Medulla oblongata (tissue), 1 donor: Measurements from ENCODE around the gene HAAO.
A peak's percentile ranks its signal among the peaks of the same experiment; 100 is the strongest.

Experiments
- DNase-seq: peaks from one replicate; pipeline ENCODE4 v3.0.0-alpha.2; 2015; ENCODE audit errors: extremely low spot score

Gene HAAO

DNA sequence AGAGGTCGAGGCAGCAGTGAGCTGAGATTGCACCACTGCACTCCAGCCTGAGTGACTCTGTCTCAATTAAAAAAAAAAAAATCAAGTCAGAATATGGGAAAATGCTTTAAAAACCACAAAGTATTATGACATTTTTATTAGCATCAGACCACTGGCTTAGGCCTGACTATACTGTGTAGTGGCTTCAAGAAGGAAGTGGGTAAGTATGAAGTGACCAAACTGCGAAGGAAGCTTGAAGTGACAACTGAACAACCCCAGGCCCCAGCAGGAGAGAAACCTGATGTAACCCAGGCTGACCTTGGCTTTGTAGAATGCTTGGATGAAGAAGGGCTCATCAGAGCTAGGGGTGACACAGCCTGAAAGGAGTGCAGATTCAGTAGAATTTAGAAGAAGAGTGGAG, 21.4 kb upstream of the HAAO start:
- DNase-seq, result no peak

DNA sequence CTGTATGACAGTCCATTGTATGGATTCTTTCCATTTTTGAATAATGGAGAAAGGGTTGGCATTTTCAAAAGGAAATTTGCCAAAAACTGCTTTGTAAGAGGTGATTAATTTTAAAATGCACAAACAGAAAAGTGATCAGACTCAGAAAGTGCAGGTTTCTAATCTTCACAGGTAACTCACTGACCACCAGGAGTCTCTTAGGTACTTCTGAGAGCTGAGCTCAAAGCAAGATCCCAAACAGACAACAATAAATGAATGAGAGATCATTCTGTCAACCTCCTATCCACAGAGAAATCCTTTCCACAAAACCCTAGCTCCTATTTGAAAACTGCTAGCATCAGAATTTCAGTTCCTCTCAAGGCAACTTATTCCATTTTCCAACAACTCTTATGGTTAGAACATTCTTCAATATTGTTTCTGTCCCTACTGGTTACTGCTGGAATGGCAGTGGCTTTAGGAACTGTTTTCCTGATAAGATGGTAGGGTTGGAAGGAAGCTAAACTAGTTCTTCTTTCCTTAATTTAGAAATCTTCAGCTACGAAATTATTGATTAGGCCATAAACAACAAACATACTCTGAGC, 20.6 kb upstream of the HAAO start:
- no peak for DNase-seq

DNA sequence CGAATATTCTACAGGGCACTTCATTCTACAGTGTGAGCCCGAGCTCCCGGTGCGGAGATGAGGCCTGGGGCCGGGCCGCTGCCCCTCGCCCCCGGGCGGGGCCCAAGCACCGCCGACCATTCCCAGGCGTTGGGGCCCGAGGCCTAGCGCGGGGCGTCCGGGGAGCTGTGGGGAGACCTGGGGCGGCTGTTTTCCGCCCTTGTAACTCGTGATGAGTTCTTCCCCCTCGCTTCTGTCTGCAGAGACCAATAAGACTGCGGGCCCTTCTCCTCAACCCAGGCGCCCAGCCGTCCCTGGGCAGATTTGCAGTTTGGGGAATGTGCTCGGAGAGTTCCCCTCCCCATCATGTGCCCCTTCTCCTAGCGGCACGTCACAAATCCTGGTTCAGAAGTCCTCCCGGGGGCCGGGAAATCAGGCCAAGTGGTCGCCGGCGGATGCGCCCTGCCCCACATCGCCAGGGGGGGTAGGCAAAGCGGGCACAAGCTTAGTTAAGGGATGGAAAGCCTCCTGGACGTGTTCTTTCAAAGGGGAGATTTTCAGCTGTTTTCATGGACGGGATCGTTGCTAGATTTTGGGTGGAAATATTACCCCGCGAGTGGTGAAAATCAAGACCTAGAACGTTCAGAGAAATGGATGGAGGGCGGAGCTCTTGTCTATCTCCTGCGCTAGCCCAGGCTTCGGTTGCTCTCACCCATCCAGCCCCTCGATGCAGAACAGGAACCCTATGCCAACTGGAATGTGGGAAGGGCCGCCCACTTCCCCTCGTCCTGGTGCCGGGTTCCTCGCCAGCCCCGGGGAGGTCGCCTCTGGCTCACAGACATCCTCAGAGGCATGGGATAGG, 18.8 kb upstream of the HAAO start:
- DNase-seq, result peak; percentile 78

DNA sequence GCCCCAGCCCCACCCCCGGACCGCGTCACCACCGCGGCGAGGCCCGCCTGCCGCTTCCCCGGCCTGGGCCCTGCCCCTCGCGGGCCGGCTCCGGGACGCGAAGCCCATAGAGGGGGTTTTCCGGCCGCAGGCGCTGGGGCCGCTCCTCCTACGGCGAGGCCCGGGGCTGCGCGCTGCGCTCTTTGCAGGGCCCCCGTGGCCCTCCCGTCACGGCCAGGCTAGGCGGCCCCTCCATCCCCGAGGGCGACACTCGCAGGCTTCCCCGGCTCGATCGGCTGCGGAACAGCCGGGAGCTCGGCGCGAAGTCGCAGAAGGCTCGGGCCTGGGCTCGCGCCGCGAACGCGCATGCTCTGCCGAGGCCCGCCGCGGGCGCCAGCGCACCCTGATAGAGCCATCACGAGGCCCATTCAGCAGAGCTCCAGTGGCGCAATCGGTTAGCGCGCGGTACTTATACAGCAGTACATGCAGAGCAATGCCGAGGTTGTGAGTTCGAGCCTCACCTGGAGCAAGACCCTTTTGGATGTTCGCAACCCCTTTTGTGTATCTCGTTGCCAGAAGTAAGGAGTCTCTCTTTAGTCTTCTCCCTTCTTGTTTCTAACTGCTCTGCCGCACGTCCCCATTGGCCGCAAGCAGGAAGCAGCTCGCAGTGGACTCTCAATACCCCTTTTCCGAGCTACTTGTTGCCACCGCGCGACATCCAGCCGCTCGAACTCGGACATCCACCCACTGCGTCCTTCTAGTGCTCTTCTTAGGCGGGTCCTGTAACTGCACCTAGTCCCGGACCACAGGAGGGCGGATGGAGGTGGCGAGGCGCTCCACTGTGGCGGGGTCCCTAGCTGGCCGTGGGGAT, 18.0 kb upstream of the HAAO start:
- DNase-seq, result peak; percentile 96

DNA sequence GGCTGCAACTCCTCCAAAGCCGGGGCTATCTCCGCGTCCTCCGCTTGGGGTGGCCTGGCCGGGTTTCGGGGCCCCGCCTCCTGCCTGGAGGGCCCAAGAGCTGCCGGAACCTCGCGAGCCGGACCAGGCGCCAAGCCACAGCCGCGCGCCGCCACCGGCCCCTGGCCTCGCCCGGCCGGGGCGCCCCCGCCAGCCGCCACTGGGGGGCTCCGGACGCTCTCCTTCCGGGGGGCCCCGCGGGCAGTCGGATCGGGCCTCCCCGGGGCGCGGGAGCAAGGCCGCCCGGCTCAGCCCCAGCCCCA, 17.4 kb upstream of the HAAO start:
- DNase-seq, result peak; percentile 83

DNA sequence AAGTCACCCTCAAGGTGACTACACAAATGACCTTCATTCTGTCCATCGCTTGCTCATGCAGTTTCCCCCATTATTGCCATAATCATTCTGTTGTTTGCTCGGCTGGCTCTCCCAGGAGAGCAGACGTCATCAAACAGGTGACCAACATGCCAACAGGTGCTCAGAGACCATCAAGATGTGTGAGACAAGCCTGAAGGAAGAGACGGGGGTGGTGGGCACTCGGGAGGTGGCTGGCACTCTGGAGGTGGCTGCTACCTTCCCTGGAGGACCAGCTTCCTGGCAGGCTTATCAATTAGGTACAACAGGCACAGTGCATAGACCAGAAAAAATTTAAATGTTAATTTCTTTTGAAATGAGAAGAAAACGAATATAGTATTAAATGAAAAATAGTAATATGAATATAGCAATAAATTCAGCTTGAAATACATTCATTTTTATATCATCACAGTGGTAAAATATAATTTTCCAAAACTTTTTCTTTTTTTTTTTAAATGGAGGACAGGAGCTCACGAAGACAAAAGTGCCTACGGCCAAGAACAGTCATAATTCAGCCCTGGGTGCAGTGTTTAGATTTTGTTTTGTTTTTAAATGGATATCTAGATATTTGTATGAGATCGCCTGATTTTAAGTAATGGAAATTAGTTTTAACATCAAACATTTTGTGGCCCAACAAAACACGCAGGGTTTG, 16.9 kb upstream of the HAAO start:
- no peak for DNase-seq

DNA sequence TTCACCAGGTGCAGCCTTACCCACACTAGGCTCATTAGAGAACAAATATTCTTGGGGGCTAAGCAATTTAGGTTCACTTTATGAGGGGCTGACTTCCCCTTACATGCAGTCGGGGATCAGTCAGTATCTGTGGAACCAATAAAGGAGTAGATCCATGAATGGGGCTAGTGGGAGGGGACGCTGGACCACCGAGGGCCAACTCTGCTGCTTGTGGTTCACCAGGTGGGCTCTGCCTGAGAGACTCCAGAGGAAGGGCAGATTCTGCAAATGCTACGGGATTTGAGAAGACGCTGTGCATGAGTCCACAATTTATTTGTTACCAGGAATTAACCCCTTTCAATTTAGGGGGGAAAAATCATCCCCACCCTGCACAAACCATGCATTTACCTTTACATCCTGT, 15.9 kb upstream of the HAAO start:
- DNase-seq, result no peak

DNA sequence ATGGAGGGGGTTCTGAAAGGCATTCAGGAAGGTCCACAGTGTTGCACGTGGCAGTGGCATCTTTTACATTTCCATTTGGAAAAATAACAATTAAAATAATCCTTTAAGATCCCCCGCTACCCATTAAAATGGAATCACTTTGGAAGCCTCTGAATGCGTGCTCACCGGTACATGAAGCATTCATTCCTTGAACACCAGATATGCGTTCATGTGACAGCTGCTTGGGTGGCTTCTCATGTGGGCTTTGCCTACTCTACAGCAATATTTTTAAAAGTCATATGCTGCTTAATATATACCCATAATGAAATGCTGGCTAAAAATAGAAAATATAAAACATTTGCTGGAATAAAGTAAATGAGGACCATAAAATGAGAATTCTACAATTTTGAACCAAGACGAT, 14.4 kb upstream of the HAAO start:
- DNase-seq, result no peak

DNA sequence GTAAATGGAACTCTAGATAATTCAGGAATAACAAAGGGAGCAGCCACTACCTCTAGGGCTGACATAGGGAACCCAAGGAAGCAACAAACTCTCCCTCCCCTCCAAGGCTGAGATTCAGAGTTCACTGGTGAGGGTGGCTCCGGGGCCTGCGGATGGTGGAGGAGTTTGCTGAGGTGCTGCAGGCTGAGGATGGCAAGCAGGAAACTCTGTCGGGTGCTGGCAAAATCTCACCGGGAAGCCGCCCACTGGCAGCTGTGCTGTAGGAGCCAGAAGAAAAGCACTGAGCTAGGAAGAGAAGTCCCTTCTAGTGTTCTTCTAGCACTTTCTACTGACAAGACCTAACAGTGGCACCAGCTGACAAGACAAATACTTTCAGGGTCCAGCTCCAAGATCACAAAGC, 12.5 kb upstream of the HAAO start:
- no peak for DNase-seq

DNA sequence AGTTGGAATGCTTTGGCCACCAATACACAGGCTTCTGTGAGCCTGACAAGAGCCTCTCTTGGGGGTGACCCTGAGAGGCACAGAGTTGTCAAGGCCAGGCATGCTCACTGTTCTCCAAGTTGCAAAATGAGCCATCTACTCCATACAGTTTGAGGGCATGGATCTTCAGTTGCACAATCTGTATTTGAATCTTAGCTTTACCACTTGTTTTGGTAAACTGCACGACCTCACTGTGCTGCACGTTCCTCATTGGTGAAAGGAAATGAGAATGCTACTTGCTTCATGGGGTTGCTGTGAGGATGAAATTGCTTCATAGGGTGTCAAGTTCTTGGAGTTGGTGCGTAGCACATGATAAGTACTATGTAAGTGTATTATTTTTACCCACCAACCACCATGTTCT, 12.0 kb upstream of the HAAO start:
- DNase-seq, result no peak

DNA sequence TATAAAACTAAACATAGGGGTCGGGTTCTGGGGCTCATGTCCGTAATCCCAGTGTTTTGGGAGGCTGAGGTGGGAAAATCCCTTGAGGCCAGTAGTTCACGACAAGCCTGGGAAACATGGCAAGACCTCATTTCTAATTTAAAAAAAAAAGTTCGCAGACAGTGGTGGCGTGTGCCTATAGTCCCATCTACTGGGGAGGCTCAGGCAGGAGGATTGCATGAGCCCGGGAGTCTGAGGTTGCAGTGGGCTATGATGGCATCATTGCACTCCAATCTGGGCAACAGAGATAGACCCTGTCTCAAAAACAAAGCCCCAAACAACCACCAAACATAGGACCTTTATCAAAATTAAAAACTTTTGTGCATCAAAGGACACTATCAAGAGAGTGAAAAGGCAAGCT, 9.8 kb upstream of the HAAO start:
- DNase-seq, result no peak

DNA sequence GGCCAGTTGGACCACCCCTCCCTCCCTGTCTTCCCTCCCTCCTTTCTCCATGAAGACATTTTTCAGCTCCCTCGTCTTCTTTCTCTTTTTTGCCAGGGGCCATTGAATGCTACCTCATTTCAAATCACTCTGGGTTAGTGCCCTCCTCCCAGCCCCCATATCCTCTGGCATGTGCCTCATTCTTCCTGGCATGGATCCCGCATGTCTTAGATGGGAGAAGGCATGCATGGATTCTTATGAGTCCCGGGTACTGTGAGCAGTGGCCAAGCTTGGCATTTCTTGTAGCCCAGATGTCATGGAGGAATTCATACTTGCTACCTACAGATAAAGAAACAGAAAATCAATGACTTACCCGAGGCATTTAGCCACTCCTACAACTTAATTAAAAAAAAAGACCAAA, 9.0 kb upstream of the HAAO start:
- no peak for DNase-seq

DNA sequence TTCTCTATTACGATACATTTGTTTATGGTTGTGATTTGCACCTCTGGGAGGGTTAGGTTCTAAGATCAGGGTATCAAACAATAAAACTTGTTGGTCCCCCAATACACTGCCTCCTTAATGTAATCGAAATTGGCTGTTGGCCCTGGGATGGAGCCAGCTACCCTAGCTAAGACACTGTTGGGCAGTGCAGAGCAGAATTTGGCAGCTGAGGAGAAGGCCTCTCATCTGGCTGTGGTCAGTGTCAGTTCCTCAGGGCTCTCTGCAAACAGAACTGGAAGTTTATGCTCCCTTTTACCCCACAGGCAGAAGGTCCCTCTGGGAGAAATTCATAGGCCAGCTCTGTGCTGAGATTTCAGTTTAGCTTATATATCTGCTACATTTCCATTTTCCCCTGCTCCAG, 8.6 kb upstream of the HAAO start:
- DNase-seq, result peak; percentile 30

DNA sequence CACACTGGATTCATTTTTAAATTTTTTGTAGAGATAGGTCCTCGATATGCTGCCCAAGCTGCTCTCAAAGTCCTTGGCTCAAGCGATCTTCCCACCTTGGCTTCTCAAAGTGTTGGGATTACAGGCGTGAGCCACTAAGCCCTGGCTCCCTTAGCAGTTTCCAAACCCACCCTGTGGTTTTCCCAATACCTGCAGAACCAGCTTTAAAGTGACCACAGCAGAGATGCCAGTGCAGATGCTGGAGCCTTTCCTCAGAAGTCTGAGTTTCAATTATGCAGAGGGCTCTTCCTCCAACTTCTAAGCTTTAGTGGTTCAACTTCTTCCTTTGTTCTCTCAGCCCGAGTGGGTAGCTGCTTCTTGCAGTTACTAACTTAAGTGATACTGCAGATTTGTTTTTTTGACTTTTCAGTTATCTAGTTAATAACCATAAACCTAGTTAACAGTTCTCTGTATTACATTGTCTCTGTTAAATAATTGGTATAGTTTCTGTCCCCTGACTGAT, 8.1 kb upstream of the HAAO start:
- no peak for DNase-seq

DNA sequence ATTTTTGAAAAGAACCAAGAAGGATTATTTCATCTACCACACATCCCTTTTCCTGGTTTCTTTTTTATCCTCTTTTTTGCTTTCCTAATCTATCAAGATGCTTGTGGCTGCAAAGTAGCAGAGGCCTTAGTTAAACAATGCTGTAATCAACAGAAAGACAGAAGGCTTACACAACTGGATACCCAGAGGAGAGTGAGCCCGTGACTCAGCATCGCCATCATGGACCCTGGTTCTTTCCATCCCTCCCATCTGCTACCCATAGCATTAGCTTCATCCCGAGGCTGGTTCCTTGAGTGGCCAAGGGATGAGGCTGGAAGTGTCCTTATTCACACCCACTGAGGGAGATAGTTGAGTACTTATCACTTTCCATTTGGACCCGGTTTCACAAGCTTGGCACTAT, 7.5 kb upstream of the HAAO start:
- no peak for DNase-seq

DNA sequence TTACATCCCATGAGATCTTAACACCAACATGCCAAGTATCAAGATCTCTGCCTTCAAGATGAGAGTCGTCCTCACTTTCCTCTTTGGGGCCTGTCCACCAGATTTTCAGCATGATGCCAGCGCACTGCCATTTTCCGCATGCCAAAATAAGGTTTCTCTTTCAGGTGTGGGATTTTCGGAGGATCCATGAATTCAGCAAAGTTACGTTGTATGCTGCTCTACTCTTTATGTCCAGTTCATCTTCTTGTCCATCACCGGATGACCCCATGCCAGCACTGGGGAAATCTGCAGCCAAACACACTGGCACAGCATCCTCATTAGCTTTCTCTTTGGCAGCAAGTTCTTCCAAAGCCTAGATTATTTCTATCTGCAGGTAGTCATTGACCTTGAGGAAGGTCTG, 4.9 kb upstream of the HAAO start:
- DNase-seq, result no peak

DNA sequence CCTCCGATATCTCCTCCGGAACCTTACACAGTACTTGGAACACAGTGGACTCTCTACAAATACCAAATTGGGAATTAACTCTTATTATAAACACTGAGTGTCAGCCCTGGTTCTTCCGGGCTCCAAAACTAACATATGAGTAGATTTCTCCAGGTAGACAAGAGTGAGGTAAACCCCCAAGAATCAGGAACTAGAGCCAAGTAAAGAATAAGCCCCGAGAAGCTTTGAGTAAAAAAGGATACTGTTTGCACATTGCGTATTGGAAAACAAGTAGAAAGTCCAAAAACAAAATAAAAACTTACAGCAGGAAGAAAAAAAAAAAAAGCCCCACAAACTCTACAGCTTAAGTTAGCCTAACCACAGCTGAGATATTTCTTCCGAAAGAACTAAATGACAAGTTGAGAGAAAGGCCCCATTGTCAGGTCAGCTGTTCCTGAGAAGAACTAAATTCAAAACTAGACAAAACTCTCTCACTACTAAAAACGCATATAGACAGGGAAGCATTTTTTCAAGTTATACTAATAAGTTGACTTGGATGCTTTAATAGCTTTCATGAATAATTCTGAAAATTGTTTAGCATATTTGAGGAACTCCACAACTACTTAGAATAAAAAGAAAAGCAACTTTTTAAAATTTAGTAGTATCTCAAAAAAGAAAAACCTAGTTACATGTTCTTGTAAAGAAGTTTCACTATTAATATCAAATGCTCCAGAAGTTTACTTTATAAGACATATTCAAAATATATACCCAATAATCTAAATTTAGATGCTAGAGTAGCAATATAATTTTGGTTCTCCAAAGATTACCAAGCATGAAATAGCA, 4.3 kb upstream of the HAAO start:
- DNase-seq, result no peak

DNA sequence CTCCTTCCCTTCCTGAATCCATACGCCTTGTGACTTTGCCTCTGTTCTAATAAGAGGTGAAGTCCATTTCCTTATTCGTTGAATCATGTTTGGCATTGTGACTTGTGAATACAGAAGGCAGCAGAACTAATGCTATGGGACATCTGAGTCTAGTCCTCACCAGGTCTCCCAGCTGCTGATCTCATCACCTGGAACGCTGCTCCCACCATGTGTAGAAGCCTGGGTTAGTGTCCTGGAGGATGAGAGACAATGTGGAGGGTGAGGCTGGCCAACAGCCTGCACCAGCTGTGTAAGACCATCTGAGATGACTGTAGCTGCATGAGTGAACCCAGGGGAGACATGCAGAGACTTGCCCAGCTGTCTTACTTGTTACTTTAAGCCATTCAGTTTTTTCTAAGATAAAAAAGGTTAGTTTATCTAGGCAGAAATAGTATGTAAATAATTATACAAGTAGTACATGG, 3.5 kb upstream of the HAAO start:
- no peak for DNase-seq

DNA sequence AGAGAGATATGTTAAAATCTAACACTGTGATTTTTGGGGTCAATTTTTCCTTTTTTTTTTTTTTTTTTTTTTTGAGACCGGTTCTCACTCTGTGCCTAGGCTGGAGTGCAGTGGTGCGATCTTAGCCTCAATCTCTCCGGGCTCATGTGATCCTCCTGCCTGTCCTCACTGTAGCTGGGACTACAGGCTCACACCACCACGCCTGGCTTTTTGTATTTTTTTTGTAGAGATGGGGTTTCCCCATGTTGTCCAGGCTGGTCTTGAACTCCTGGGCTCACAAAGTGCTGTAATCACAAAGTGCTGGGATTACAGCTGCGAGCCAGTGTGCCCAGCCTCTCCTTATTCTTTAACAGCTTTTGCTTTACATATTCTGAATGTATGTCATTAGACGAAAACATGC, 2.9 kb upstream of the HAAO start:
- DNase-seq, result no peak

DNA sequence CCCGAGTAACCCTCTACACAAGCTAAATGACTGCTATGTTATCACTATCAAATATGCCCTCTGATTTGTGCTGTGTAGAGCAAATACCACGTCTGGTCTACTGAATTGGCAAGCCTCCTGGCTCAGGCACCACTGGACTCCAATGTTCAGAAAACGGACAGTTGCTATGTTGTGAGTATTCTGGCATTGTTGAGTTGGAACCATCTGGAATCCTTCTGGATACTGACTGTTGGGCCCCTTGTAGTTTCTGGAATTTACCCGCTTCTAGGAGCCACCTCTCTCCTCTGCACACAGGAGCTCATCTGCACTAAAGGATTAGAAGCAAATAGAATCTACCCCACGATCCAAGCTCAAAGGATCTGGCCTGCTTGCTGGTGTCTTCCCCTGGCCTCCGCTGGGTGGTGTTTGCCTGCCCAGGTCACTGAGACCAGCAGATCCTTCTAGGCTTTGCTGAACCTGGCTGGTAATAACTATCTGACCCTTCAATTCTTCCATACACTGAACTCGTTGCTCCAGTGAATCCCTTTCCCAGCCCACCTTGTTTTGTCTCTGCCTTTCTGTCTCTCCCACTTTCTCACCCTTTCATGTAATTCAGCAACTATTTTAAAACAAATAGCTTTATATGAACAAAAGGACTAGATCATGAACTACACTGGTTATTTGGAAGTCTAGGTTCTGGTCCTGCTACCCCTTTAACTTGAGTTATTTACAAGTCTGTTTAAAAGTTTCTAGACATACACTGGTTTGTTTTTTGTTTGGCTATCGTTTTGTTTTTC, 2.1 kb upstream of the HAAO start:
- DNase-seq, result no peak
